ENCODE results near the gene RNF213. TPM values are rescaled to one million over a fixed set of nuclear protein-coding genes. Genes with fewer than 3 reads are reported as not detected.
"Not testable (repeated sequence)": the region's sequence is repeated elsewhere in the genome, so short reads cannot be mapped to it uniquely, and the experiment has no call there.

RNF213 gene
- total RNA-seq, 1 experiment from 2014 or later = 60.8 TPM

GRCh38 chr17:80265205-80266068 is 4.8 kb downstream of the RNF213 start:
- no peak for DNase-seq (ENCODE audit: extremely low read depth, low read depth)

- DNase-seq (ENCODE audit: extremely low read depth, low read depth) = no peak
Measured at GRCh38 chr17:80267391-80267790, 6.7 kb downstream of the RNF213 start.

- DNase-seq (ENCODE audit: extremely low read depth, low read depth) = no peak
Measured at GRCh38 chr17:80268427-80268826, 7.8 kb downstream of the RNF213 start.

GRCh38 chr17:80269405-80269807 is 8.8 kb downstream of the RNF213 start:
- no peak for DNase-seq (ENCODE audit: extremely low read depth, low read depth)

- no peak for DNase-seq (ENCODE audit: extremely low read depth, low read depth)
Measured at GRCh38 chr17:80270104-80270503, 9.5 kb downstream of the RNF213 start.

GRCh38 chr17:80270836-80271235 is 10.2 kb downstream of the RNF213 start:
- no peak for DNase-seq (ENCODE audit: extremely low read depth, low read depth)

- no peak for DNase-seq (ENCODE audit: extremely low read depth, low read depth)
Measured at GRCh38 chr17:80272366-80272765, 11.7 kb downstream of the RNF213 start.

- DNase-seq (ENCODE audit: extremely low read depth, low read depth) = no peak
Measured at GRCh38 chr17:80274331-80274730, 13.7 kb downstream of the RNF213 start.

GRCh38 chr17:80274871-80275449 is 14.3 kb downstream of the RNF213 start:
- DNase-seq (ENCODE audit: extremely low read depth, low read depth) = no peak

GRCh38 chr17:80275857-80276256 is 15.2 kb downstream of the RNF213 start:
- DNase-seq (ENCODE audit: extremely low read depth, low read depth) = not testable (repeated sequence)

GRCh38 chr17:80277751-80278671 is 17.4 kb downstream of the RNF213 start:
- peak; percentile 43 for DNase-seq (ENCODE audit: extremely low read depth, low read depth)

- no peak for DNase-seq (ENCODE audit: extremely low read depth, low read depth)
Measured at GRCh38 chr17:80279895-80280294, 19.2 kb downstream of the RNF213 start.

GRCh38 chr17:80281516-80281915 is 20.9 kb downstream of the RNF213 start:
- no peak for DNase-seq (ENCODE audit: extremely low read depth, low read depth)

- DNase-seq (ENCODE audit: extremely low read depth, low read depth) = no peak
Measured at GRCh38 chr17:80283116-80283852, 22.6 kb downstream of the RNF213 start.

GRCh38 chr17:80284631-80285030 is 24.0 kb downstream of the RNF213 start:
- no peak for DNase-seq (ENCODE audit: extremely low read depth, low read depth)

GRCh38 chr17:80285237-80285920 is 24.7 kb downstream of the RNF213 start:
- no peak for DNase-seq (ENCODE audit: extremely low read depth, low read depth)

- DNase-seq (ENCODE audit: extremely low read depth, low read depth) = no peak
Measured at GRCh38 chr17:80286638-80286960, 25.9 kb downstream of the RNF213 start.

GRCh38 chr17:80287038-80287437 is 26.4 kb downstream of the RNF213 start:
- no peak for DNase-seq (ENCODE audit: extremely low read depth, low read depth)

- no peak for DNase-seq (ENCODE audit: extremely low read depth, low read depth)
Measured at GRCh38 chr17:80287806-80288567, 27.3 kb downstream of the RNF213 start.
